Vagina (tissue), 2 donors: ENCODE results near the gene LRP2. TPM values are rescaled to one million over a fixed set of nuclear protein-coding genes. Genes with fewer than 3 reads are reported as not detected.

ENCODE experiments used
- DNase-seq, 2 donors: peaks; one replicate each; pipeline ENCODE4 v3.0.0-alpha.2; 2017; ENCODE audit errors: extremely low spot score in 2 of 2
- H3K27ac ChIP-seq: fragments of 200-600 bp; sonication (generic); one replicate; pipeline ENCODE4 v1.5.1; 2019
- H3K27me3 ChIP-seq: fragments of 200-600 bp; sonication (generic); one replicate; pipeline ENCODE4 v1.5.1; 2019
- H3K36me3 ChIP-seq, 2 donors: fragments of 200-600 bp; sonication (generic); one replicate each; pipeline ENCODE4 v1.5.1; 2017 to 2019
- H3K4me1 ChIP-seq: fragments of 200-600 bp; sonication (generic); one replicate; pipeline ENCODE4 v1.5.1; 2019
- H3K4me3 ChIP-seq, 2 donors: fragments of 200-600 bp; sonication (generic); 1 replicate in 1 of 2; 2 replicates in 1 of 2; pipeline ENCODE4 v1.5.1; 2016 to 2019
- H3K9me3 ChIP-seq: fragments of 200-600 bp; sonication (generic); one replicate; pipeline ENCODE4 v1.5.1; 2019
- POLR2A ChIP-seq, 2 donors: fragments of 450-650 bp; IDR thresholded peaks; one replicate each; pipeline ENCODE4 v1.6.1; 2017; ENCODE audit warnings: antibody characterized with exemption in 2 of 2, mild to moderate bottlenecking in 2 of 2, moderate library complexity in 2 of 2
- POLR2AphosphoS5 ChIP-seq, 2 donors: sonication (generic); formaldehyde crosslinking; IDR thresholded peaks; one replicate each; pipeline ENCODE4 v1.9.0; 2017; ENCODE audit warnings: antibody characterized with exemption in 2 of 2, mild to moderate bottlenecking in 2 of 2, low read depth in 1 of 2; ENCODE audit not compliant: insufficient read depth in 1 of 2
- intact Hi-C: fragments of 100-400 bp; cut with DNase I; formaldehyde crosslinking; loops from one replicate; pipeline ENCODE4 v1.15.1; 2023
- total RNA-seq: library from RNA; depleted of rRNA; stranded (reverse); fragments of >200 nt; gene quantifications from one replicate; pipeline ENCODE4 v1.2.3, GENCODE V29; 2016
- TF ChIP-seq, protein P1 (sequence below), 3 experiments: fragments of 450-650 bp in 2 of 3; fragments of 200-600 bp in 1 of 3; sonication (generic) in 1 of 3; IDR thresholded peaks; one replicate each; pipeline ENCODE4 v1.5.1; 2017 to 2019; ENCODE audit warnings: antibody characterized with exemption in 3 of 3, mild to moderate bottlenecking in 2 of 3, moderate library complexity in 2 of 3

LRP2 gene
- total RNA-seq, 1 donor from 2014 or later, result not detected

DNA sequence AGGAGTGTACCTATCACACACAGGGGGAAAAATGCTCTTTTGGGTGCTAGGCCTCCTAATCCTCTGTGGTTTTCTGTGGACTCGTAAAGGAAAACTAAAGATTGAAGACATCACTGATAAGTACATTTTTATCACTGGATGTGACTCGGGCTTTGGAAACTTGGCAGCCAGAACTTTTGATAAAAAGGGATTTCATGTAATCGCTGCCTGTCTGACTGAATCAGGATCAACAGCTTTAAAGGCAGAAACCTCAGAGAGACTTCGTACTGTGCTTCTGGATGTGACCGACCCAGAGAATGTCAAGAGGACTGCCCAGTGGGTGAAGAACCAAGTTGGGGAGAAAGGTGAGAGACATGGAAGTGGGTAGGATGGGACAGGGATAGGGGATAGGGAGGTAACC, 280.8 kb downstream of the LRP2 start:
- no peaks in the 10 kb centered on the region for H3K36me3 ChIP-seq
- intact Hi-C loops, result no loop called here
- H3K27me3 ChIP-seq, result no peaks in the 10 kb centered on the region
- H3K27ac ChIP-seq, result no peak overlapping the region
- no peak for TF ChIP-seq POLR2AphosphoS5 (IDR thresholded peaks at IDR 0.05; ENCODE audit: insufficient read depth in 1 of 2, low read depth in 1 of 2)
- TF ChIP-seq, protein P1, sequence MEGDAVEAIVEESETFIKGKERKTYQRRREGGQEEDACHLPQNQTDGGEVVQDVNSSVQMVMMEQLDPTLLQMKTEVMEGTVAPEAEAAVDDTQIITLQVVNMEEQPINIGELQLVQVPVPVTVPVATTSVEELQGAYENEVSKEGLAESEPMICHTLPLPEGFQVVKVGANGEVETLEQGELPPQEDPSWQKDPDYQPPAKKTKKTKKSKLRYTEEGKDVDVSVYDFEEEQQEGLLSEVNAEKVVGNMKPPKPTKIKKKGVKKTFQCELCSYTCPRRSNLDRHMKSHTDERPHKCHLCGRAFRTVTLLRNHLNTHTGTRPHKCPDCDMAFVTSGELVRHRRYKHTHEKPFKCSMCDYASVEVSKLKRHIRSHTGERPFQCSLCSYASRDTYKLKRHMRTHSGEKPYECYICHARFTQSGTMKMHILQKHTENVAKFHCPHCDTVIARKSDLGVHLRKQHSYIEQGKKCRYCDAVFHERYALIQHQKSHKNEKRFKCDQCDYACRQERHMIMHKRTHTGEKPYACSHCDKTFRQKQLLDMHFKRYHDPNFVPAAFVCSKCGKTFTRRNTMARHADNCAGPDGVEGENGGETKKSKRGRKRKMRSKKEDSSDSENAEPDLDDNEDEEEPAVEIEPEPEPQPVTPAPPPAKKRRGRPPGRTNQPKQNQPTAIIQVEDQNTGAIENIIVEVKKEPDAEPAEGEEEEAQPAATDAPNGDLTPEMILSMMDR (IDR thresholded peaks at IDR 0.05), result no peak
- no peak for TF ChIP-seq POLR2A (IDR thresholded peaks at IDR 0.05)
- no peak overlapping the region for H3K4me3 ChIP-seq
- H3K9me3 ChIP-seq, result no peaks in the 10 kb centered on the region
- H3K4me1 ChIP-seq, result no peaks in the 10 kb centered on the region
- no peak for DNase-seq

- no peaks in the 10 kb centered on the region for H3K27me3 ChIP-seq
- H3K9me3 ChIP-seq, result no peaks in the 10 kb centered on the region
- no peak overlapping the region for H3K4me3 ChIP-seq
- TF ChIP-seq, protein P1 (IDR thresholded peaks at IDR 0.05), result no peak
- TF ChIP-seq POLR2AphosphoS5 (IDR thresholded peaks at IDR 0.05; ENCODE audit: insufficient read depth in 1 of 2, low read depth in 1 of 2) (no peak), POLR2A (IDR thresholded peaks at IDR 0.05) (no peak)
- no peak for DNase-seq
- H3K4me1 ChIP-seq, result no peaks in the 10 kb centered on the region
- H3K36me3 ChIP-seq, result no peaks in the 10 kb centered on the region
- intact Hi-C loops, result no loop called here
- H3K27ac ChIP-seq, result no peak overlapping the region
These were observed 281.9 kb downstream of the LRP2 start for GRCh38 chr2:169080250-169081069.

DNA sequence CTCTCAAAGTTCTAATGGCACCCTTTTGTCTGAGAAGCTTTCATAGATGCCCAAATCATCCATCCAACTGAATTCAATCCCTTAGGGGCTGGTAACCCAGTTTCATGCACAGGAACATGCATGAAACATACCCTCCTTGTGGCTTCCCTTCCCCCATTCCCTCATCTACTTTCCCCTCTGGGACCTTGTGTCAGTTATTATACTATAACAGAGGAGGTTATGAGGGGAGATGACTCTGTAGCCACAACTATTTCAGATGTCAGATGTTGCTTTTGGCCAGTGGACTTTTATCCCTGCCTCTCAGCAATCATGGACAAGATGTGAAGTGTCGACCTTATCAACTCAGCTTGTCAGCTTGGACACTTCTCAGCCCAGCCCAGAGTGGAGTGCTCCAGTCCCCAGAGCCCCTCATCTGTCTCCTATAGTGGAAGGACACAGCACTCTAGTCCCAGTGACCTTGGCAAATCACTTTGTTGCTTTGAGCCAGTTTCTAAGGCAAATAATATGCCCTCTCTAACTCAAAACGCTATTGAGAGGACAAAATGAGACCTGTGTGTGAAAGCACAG, 284.6 kb downstream of the LRP2 start:
- no peaks in the 10 kb centered on the region for H3K27me3 ChIP-seq
- DNase-seq, result no peak

More for the DNA sequence above, 284.6 kb downstream of the LRP2 start:
- TF ChIP-seq POLR2A (IDR thresholded peaks at IDR 0.05), result no peak
- H3K4me3 ChIP-seq, result no peak overlapping the region
- H3K27ac ChIP-seq, result no peak overlapping the region
- no peaks in the 10 kb centered on the region for H3K4me1 ChIP-seq
- H3K36me3 ChIP-seq, result no peaks in the 10 kb centered on the region
- intact Hi-C loops, result no loop called here
- H3K9me3 ChIP-seq, result no peaks in the 10 kb centered on the region

Other genes with a start within 250 kb of the LRP2 start
- gene BBS5, start 117.0 kb upstream of the LRP2 start, total RNA-seq, result 4.7 TPM
- 0.49 TPM for gene KLHL41, start 147.2 kb upstream of the LRP2 start, total RNA-seq
- 17.7 TPM for gene FASTKD1, start 211.3 kb upstream of the LRP2 start, total RNA-seq
- 48.1 TPM for gene PPIG, start 221.8 kb upstream of the LRP2 start, total RNA-seq